ENCODE measurements around the gene GLP2R. TPM values are rescaled to one million over a fixed set of nuclear protein-coding genes. Genes with fewer than 3 reads are reported as not detected.

GLP2R gene
- total and polyA plus RNA-seq, 8 donors = 0.93 to 2.6 (median 2.2) TPM

DNA sequence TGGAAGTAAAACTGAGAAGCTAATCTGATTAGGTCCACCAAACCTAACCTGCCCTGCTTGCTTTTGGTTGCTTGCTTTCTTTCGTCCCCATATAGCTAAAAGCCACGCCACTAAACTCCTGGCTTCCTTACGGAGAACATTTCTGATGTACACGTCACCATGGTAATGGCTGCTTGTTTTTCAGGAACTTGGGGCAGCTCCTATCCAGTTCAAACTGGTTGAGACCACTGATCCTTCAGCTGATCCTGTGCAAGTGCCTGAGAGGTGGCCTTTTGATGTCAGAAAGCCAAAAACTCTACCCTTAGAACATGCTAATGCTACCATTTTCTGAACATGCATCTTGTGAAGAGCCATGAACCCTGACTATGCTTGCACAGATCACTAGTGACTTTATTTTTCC is 20.0 kb upstream of the GLP2R start:
- Histone ChIP-seq H3K4me1 (no peaks in the 10 kb centered on the region), H3K4me3 (no peak overlapping the region), H3K36me3 (no peaks in the 10 kb centered on the region), H3K27me3 (peaks cover 0 to 20% of the 10 kb centered on the region in 2 donors), H3K27ac (no peak overlapping the region), H3K9me3 (peaks cover 0 to 3% of the 10 kb centered on the region in 2 donors)
- TF ChIP-seq, protein P1, sequence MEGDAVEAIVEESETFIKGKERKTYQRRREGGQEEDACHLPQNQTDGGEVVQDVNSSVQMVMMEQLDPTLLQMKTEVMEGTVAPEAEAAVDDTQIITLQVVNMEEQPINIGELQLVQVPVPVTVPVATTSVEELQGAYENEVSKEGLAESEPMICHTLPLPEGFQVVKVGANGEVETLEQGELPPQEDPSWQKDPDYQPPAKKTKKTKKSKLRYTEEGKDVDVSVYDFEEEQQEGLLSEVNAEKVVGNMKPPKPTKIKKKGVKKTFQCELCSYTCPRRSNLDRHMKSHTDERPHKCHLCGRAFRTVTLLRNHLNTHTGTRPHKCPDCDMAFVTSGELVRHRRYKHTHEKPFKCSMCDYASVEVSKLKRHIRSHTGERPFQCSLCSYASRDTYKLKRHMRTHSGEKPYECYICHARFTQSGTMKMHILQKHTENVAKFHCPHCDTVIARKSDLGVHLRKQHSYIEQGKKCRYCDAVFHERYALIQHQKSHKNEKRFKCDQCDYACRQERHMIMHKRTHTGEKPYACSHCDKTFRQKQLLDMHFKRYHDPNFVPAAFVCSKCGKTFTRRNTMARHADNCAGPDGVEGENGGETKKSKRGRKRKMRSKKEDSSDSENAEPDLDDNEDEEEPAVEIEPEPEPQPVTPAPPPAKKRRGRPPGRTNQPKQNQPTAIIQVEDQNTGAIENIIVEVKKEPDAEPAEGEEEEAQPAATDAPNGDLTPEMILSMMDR (IDR thresholded peaks at IDR 0.05) = no peak
- DNase-seq (no peak), ATAC-seq (no peak)
- intact Hi-C loops (cut with DNase I) = no loop called here

DNA sequence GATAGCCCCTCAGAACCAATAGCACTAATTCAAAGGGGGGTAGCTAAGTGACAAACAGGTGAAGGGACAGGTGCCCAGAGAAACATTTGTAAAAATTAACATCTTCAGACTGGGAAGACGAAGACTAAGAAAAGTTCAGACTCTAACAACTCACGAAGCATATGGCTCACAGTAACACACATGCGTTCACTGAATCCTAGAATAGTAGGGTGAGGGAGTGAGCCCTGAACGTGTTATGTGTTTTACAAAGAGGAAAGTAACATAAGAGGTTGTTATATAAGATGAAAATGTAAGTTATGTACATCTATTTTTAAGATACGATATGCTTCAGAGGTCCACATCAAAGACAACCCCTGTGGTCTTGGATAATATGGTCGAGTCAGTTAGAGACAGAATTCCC is 19.0 kb upstream of the GLP2R start:
- H3K4me1 ChIP-seq = no peaks in the 10 kb centered on the region
- no peak overlapping the region for H3K4me3 ChIP-seq
- DNase-seq = no peak
- ATAC-seq = no peak
- H3K9me3 ChIP-seq = peaks cover 0 to 3% of the 10 kb centered on the region in 2 donors
- intact Hi-C loops (cut with DNase I) = no loop called here
- peaks cover 0 to 24% of the 10 kb centered on the region in 2 donors for H3K27me3 ChIP-seq
- H3K36me3 ChIP-seq = no peaks in the 10 kb centered on the region
- no peak overlapping the region for H3K27ac ChIP-seq
- TF ChIP-seq, protein P1 (IDR thresholded peaks at IDR 0.05) = no peak

DNA sequence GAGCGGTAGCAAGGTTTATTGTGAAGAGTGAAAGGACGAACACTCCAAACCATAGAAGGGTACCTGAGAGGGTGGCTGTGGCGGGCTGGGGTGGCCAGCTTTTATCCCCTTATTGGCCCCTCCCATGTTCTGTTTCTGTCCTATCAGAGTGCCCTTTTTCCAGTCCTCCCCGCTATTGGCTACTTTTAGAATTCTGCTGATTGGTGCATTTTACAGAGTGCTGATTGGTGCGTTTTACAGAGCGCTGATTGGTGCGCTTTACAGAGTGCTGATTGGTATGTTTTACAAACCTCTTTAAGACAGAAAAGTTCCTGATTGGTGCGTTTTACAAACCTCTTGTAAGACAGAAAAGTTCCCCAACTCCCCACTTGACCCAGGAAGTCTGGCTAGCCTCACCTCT is 16.3 kb upstream of the GLP2R start:
- TF ChIP-seq, protein P1 (IDR thresholded peaks at IDR 0.05) = no peak
- intact Hi-C loops (cut with DNase I) = no loop called here
- no peak for ATAC-seq
- Histone ChIP-seq H3K27ac (no peak overlapping the region), H3K27me3 (peaks cover 0 to 16% of the 10 kb centered on the region in 2 donors), H3K4me1 (no peaks in the 10 kb centered on the region), H3K9me3 (peaks cover 0 to 2% of the 10 kb centered on the region in 2 donors), H3K36me3 (no peaks in the 10 kb centered on the region), H3K4me3 (no peak overlapping the region)
- DNase-seq = no peak

DNA sequence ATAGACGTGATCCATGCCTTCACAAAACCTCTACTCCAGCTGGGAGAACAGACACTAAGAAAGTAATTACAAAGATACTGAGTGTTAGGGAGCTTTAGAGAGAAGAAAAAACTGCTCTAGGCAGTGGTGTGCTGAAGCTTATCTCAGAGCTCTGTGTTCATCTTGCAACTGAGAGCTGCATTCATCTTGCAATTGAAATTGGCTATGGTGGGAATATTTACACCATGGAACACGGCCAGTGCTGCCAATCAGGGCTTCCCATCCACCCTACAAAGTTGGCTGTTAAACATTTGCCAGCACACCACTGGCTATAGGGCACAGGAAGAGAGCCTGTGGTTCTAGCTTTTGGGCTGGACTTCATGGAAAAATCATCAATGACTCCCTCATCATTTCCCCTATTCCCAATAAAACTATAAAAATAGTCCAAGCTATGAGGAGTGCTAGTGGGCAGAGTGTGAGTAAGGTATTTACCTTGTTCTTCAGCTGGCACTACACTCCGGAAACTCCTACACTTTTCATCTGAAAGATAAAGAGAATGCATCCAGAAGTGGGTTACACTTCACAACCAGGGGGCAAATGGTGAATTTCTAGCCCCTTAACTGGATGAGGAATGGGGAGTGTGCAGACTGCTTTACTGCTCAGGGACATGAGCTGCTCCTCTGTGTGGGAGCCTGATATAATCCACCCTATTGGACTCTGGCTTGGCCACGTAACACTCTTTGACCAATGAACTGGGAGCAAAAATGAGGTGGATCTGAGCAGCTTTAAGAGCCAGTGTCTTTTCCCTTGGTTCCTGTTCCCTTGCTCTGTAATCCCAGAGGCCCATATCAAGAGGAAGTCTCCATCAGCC is 15.4 kb upstream of the GLP2R start:
- TF ChIP-seq, protein P1 (IDR thresholded peaks at IDR 0.05) = no peak
- intact Hi-C loops (cut with DNase I) = loop anchor here in 1 of 2 donors (2.0 kb wide), 1 partner anchor 18 kb away; no protein-coding TSS in a partner anchor
- Histone ChIP-seq H3K9me3 (no peaks in the 10 kb centered on the region), H3K27me3 (peaks cover 0 to 16% of the 10 kb centered on the region in 2 donors), H3K36me3 (no peaks in the 10 kb centered on the region), H3K4me1 (no peaks in the 10 kb centered on the region), H3K27ac (no peak overlapping the region), H3K4me3 (no peak overlapping the region)
- DNase-seq (no peak), ATAC-seq (no peak)

DNA sequence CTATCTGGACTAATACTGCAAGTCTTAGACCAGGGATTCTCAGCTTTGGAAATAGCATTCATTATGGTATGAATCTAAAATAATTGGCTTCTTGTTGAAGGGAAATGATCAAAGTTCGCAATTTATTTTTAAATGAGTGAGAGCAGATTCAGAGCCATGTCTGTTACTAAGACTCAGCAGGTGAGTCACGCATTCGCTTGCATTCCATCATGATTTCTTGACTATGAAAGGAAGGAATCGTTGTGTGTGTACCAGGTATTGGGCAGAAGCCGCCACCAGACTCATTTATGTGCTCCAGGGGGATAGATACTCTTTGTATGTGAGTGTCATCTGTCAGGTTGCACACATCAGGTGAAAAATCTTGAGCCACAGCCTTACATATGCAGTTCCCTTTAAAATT is 14.6 kb upstream of the GLP2R start:
- Histone ChIP-seq H3K9me3 (no peaks in the 10 kb centered on the region), H3K27ac (no peak overlapping the region), H3K4me1 (no peaks in the 10 kb centered on the region), H3K27me3 (peaks cover 0 to 16% of the 10 kb centered on the region in 2 donors), H3K36me3 (no peaks in the 10 kb centered on the region), H3K4me3 (no peak overlapping the region)
- intact Hi-C loops (cut with DNase I) = loop anchor here in 1 of 2 donors (2.0 kb wide), 1 partner anchor 18 kb away; no protein-coding TSS in a partner anchor
- DNase-seq (no peak), ATAC-seq (no peak)
- TF ChIP-seq, protein P1 (IDR thresholded peaks at IDR 0.05) = no peak
